Measurements from ENCODE around the gene SORCS2.

DNA sequence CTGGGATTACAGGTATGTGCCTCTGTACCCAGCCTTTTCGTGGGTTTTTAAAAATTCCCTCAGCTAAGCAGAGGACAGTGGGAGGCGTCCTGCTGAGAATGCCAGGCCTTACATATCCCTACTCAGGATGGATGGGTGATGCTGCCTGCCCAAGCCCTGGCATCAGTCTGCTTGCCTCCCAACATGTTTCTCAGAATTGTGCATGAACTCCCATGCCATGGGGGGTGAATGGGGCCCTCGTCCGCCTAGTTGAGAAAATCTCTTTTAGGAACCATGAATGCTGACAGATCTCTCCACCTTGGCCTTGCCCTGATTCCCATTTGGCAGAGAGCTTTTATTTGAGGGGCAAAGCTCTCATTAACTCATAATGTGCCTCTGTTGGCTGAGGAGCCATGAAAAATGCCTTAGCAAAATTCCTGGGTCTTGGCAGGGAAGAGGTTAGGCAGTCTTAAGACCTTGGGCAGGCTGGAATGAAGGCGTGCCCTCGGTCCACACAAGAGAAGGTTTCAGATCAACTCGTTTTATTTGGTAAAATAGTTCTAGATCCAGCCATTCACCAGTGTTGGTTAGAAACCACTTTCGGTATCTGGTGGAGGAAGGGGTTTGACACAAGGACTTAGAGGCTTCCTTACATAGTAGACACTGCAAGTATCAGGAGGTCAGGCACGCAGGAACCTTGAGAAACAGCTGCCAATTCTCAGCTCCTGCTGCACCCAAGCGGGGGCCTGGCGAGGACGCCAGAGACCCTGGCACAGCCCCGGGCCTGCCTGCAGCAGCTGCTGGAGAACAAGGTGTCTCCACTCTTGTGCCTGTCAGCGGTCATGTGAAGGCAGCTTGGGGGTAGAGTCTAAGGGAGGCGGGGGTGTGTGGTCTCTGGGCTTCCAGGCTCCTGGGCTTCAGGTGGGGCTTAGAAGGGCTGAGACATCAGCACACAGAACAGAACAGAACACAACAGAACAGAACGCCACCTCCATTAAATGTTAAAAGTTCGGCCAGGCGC lies 435.2 kb downstream of the SORCS2 start:
- TF ChIP-seq, protein P1, sequence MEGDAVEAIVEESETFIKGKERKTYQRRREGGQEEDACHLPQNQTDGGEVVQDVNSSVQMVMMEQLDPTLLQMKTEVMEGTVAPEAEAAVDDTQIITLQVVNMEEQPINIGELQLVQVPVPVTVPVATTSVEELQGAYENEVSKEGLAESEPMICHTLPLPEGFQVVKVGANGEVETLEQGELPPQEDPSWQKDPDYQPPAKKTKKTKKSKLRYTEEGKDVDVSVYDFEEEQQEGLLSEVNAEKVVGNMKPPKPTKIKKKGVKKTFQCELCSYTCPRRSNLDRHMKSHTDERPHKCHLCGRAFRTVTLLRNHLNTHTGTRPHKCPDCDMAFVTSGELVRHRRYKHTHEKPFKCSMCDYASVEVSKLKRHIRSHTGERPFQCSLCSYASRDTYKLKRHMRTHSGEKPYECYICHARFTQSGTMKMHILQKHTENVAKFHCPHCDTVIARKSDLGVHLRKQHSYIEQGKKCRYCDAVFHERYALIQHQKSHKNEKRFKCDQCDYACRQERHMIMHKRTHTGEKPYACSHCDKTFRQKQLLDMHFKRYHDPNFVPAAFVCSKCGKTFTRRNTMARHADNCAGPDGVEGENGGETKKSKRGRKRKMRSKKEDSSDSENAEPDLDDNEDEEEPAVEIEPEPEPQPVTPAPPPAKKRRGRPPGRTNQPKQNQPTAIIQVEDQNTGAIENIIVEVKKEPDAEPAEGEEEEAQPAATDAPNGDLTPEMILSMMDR (tag by site-specific recombination; IDR thresholded peaks at IDR 0.05) = no peak
- TF ChIP-seq, protein P2, sequence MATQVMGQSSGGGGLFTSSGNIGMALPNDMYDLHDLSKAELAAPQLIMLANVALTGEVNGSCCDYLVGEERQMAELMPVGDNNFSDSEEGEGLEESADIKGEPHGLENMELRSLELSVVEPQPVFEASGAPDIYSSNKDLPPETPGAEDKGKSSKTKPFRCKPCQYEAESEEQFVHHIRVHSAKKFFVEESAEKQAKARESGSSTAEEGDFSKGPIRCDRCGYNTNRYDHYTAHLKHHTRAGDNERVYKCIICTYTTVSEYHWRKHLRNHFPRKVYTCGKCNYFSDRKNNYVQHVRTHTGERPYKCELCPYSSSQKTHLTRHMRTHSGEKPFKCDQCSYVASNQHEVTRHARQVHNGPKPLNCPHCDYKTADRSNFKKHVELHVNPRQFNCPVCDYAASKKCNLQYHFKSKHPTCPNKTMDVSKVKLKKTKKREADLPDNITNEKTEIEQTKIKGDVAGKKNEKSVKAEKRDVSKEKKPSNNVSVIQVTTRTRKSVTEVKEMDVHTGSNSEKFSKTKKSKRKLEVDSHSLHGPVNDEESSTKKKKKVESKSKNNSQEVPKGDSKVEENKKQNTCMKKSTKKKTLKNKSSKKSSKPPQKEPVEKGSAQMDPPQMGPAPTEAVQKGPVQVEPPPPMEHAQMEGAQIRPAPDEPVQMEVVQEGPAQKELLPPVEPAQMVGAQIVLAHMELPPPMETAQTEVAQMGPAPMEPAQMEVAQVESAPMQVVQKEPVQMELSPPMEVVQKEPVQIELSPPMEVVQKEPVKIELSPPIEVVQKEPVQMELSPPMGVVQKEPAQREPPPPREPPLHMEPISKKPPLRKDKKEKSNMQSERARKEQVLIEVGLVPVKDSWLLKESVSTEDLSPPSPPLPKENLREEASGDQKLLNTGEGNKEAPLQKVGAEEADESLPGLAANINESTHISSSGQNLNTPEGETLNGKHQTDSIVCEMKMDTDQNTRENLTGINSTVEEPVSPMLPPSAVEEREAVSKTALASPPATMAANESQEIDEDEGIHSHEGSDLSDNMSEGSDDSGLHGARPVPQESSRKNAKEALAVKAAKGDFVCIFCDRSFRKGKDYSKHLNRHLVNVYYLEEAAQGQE (tag by site-specific recombination; IDR thresholded peaks at IDR 0.05) = no peak
- TF ChIP-seq KLF16 (tag by site-specific recombination; IDR thresholded peaks at IDR 0.05) = no peak
- TF ChIP-seq KLF9 (tag by site-specific recombination; IDR thresholded peaks at IDR 0.05; ENCODE audit: low read depth) = no peak
- TF ChIP-seq ZNF239 (tag by site-specific recombination; IDR thresholded peaks at IDR 0.05) = no peak

Data from HEK293 (cell line).